22Rv1 (cell line): ENCODE results near the gene UTS2R.

Experiments used
- CTCF ChIP-seq: fragments of 450-650 bp; IDR thresholded peaks from 2 replicates; pipeline ENCODE4 v1.5.1; 2017; ENCODE audit warnings: mild to moderate bottlenecking
- ZFX ChIP-seq: fragments of 450-650 bp; IDR thresholded peaks from 2 replicates; pipeline ENCODE4 v1.6.1; 2017; ENCODE audit warnings: antibody characterized with exemption, borderline replicate concordance

- TF ChIP-seq CTCF (no peak), ZFX (no peak)
Measured at GRCh38 chr17:82343560-82343959, 28.0 kb upstream of the UTS2R start.
